HG02798 (cell line): Measurements from ENCODE around the gene MAPKAPK2.
"Not testable (repeated sequence)": the region's sequence is repeated elsewhere in the genome, so short reads cannot be mapped to it uniquely, and the experiment has no call there.

Source experiments
- ATAC-seq: cut with Tn5 transposase; IDR thresholded peaks from one replicate; pipeline ENCODE4 v1.9.1; 2021; ENCODE audit warnings: mild to moderate bottlenecking; ENCODE audit not compliant: unreplicated experiment, poor library complexity

MAPKAPK2 gene

DNA sequence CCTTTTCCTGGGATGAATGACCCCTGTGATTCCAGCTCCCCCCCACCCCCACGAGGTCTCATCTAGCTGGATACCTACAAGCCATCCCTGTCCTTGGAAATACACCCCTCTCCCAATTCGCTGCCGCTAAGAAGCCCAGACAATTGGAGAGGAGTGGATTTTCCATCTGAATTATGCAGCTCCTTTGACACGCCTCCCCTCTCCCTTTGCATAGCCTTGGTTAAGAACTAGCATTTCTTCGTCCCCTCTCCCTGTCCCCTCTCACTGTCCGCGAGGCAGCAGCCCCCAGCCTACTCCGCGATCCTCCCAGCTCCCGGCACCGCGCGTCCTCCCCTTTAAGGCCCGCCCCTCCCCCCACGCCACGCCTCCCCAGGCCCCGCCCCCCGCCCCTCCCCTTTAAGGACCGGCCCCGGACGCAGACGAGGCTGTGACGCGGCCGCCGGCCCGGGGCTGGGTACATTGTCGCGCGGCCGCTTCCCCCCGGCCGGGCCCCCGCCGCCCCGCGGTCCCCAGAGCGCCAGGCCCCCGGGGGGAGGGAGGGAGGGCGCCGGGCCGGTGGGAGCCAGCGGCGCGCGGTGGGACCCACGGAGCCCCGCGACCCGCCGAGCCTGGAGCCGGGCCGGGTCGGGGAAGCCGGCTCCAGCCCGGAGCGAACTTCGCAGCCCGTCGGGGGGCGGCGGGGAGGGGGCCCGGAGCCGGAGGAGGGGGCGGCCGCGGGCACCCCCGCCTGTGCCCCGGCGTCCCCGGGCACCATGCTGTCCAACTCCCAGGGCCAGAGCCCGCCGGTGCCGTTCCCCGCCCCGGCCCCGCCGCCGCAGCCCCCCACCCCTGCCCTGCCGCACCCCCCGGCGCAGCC lies at the start of gene MAPKAPK2:
MAPKAPK2 (plus strand) TSS at position 428 of the 856 bp plus-strand sequence; CDS start at position 753, 325 bp downstream.
- ATAC-seq: peak; percentile 47

GRCh38 chr1:206635080-206635977 lies 49.4 kb upstream of the MAPKAPK2 start, which contains the start of gene DYRK3:
TSS of gene DYRK3 (plus strand) at chr1:206635536. CDS start at chr1:206635704, 168 bp downstream.
- ATAC-seq: peak; percentile 94

DNA sequence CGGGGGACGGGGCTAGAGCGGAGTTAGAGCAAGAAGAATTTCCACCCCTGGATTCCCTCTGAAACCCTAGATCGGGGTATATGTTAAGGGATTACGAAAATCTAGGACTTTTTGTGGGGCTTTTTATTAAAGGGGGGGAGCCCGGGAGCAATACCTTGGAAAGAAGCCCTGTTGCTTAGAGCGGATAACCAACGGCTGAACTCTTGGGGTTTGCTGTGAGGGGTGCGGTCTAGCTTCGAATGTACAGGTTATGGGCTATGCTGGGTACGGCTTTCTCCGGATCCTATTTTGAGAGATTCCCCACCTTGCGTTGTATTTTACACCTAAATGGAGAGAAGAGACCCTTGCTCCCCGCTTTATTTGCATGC lies 48.7 kb upstream of the MAPKAPK2 start:
- ATAC-seq: no peak

GRCh38 chr1:206636671-206637070 lies 48.0 kb upstream of the MAPKAPK2 start:
- ATAC-seq: no peak

DNA sequence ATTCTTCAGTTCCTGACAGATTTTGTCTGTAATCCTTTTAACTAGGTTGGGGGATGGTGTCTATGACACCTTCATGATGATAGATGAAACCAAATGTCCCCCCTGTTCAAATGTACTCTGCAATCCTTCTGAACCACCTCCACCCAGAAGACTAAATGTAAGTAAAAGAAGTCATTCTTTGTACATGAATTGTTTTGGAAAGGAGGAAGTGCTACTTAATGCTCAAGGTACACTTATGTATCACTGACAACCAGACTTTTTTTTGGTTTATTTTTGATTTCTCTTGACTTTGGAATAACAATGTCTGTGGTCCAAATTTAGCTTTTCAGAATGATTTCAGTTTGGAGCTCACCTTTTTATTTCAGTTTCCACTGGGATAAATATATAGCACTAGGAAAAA lies 47.1 kb upstream of the MAPKAPK2 start:
- ATAC-seq: no peak

GRCh38 chr1:206642074-206642473 lies 42.6 kb upstream of the MAPKAPK2 start:
- not testable (repeated sequence) for ATAC-seq

GRCh38 chr1:206643118-206643698 lies 41.5 kb upstream of the MAPKAPK2 start:
- no peak for ATAC-seq

DNA sequence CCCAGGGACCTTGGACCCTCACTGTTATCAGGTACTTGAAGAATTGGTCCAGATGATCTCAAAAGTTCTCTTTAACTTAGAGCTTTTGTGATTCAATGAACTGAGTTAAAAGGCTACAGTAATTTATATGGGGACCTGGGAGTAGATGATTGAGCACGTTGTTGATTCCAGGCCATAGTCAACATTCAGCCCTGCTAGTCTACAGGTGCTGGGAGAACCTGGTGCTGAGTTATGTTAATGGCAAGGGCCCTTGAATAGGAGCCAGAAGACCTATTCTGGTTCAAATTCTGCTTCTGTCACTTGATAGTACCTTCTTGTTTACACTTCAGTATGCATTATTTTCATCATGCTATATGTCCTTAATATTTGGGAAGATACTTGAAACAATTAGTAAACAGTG lies 38.2 kb upstream of the MAPKAPK2 start:
- no peak for ATAC-seq

GRCh38 chr1:206647224-206647623 lies 37.5 kb upstream of the MAPKAPK2 start:
- ATAC-seq: no peak

GRCh38 chr1:206649261-206649921 lies 35.3 kb upstream of the MAPKAPK2 start:
- ATAC-seq: no peak

DNA sequence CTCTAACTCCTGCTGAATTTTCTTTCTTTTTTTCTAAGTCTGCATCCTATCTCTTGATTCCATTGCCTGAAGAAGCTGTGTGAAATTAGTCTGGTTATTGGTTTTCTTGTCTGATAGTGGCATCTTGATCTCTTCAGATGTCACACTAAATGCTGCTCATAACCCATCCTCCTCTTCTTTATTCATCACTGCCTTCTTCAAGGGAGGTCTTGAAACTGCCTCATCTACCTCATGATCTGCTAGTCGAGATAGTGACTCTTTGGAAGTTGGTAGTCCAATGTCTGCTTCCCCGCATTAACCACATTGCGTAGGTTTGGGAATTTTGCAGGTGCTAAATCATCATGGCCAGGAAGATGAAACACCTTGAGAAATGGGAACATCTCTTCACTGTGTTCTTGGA lies 33.7 kb upstream of the MAPKAPK2 start:
- ATAC-seq: no peak

DNA sequence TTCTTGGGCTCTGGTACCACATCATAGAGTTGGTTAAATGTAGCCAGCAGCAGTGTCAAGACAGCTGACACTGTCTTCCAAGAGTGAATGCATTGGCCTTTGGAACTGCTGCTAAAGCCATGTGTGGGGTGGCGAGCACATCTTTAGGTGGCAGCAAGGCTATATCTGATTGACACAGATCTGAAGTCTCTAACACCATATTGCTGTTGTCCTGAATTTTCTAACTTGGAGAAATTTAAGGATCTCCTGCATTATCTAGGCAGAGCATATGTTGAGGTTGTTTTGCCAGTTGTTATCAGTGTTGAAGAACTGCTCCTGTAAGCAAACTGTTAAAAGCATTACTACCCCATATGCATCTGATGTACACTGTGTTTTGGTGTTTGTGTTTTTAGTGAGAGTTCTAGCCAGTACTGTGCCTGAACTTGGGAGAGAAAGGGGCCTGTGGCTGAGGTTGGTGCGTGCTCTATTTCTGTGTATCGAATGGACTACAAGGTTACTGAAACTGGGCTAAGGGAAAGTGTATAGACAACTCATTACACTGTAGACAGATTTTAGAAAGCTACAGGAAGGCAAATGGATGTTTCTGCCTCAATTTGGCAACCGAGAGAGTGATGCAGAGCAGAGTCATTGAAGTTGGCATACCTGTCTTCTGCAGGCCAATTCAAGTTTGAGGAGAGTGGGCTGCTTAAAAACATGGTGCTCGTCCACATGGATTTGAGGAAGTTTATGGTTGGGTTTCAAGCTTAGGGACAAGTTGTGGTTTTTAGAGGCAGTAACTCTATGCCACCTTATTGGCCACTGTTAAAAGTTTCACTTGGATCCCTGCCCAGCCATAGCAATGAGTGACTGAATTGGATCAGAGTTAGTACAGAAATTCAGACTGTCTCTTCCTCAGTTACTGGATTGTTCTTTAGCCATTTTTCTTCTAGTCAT lies 32.5 kb upstream of the MAPKAPK2 start:
- ATAC-seq: no peak

GRCh38 chr1:206653715-206654459 lies 30.8 kb upstream of the MAPKAPK2 start:
- ATAC-seq: no peak

DNA sequence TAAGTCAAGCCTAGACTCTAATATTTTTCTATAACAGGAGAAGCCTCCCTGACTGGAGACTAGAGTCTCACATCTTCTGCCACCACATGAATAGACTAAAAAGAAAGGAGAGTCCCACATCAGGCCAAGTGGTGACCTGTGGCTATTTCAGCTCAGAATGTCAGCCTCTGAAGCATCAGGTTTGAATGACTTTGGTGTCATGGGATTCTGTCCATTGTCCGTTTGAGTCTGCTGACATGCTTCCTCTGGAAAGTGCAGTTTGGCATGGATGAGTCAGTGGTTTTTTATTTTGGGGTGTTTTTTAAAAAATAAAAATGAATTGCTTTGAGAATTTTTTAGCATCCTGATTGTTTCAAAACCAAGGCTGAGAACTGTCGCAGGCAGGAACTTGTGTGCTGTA lies 29.9 kb upstream of the MAPKAPK2 start:
- no peak for ATAC-seq

- no peak for ATAC-seq
Measured at GRCh38 chr1:206655471-206655882, 29.2 kb upstream of the MAPKAPK2 start.

DNA sequence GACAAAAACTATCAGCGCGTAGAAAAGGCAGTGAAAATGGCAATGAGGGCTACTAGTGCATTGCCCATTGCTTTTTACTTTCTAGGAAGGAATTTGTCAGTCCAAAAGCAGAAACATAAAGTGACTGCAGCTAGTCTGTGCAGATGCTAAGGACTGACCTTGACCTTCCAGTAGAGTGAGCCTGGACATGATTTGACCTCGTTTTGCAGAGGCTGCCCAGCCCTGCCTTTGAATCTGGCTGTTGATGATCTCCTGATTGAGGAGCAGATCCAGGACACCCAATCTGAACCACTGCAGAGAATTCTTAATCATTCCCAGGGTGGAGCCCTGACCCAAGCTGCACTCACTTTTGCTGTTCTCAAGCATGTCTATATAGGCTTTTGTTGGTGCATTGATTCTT lies 27.8 kb upstream of the MAPKAPK2 start:
- ATAC-seq: no peak

DNA sequence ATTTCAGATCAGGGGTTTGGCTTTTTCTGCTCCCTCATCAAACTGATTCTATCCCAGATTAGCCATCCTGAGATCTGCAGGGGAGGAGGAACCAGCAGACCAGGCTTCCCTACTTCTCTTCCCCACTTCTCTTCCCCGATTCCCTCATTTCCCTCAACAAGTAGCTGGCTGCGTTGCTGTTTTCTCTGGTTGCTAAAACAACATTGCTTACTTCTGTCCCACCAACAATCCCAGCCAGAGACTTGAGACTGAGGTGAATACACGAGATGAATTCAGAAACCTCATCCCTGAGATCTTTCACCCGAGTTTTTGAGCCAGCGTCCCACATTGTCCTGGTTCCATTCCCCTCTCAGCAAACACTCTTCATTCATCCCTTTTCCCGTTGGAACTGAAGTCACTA lies 27.0 kb upstream of the MAPKAPK2 start:
- no peak for ATAC-seq

DNA sequence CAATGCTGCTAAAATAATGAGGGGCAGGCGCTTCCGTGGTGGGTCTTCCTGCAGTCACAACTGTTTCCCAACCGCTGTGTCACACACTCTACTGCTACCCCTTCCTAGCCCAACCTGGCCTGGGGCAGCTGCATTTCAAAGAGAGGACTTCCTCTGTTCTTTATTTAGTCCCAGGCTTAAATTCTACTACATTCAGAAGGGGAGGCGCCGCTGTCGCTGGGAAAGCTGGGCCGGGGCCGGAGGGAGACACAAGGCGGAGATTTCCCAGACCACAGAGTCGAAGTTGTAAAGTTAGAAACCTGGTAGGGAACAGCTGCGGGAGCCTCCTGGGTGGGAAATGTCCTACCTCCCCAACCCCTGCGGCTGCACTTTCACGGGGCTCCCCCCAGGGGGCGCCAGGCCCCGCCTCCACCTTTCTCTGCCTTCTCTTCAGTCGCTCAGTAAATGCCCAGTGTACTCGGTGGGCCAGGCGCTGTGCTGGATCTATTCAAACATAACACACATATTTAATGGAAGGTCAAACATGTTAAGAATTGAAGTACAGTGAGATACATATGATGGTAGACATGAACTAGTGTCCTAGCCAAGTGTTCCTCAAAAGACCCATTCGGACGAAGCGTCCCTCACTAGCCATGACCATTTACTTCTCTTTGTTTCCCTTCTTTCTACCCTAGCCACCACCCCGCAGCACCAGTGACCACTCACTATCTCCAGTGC lies 26.3 kb upstream of the MAPKAPK2 start:
- ATAC-seq: no peak
